Activated naive CD8-positive, alpha-beta T cell treated with anti-CD3 and anti-CD28 coated beads, Interleukin-2, amount 50 U/mL, for 24 hours (primary cell): ENCODE data around the gene PARVA.
A peak's percentile ranks its signal among the peaks of the same experiment; 100 is the strongest.

ENCODE experiments used
- ATAC-seq: fragments of 150-1000 bp; cut with Tn5 transposase; one replicate; pipeline ENCODE4 v1.10.0; 2021
- DNase-seq: peaks from one replicate; pipeline ENCODE4 v3.0.0; 2021
- H3K27ac Mint-ChIP-seq: one replicate; pipeline ENCODE4 v1.8.0; 2021; ENCODE audit warnings: mild to moderate bottlenecking, mixed read lengths
- H3K27me3 Mint-ChIP-seq: one replicate; pipeline ENCODE4 v1.8.0; 2021; ENCODE audit warnings: mixed read lengths
- H3K36me3 Mint-ChIP-seq: one replicate; pipeline ENCODE4 v1.8.0; 2021; ENCODE audit warnings: low read depth, mixed read lengths
- H3K4me1 Mint-ChIP-seq: one replicate; pipeline ENCODE4 v1.8.0; 2021; ENCODE audit warnings: mixed read lengths
- H3K4me3 Mint-ChIP-seq: one replicate; pipeline ENCODE4 v1.8.0; 2021; ENCODE audit warnings: mild to moderate bottlenecking, moderate library complexity, mixed read lengths
- H3K9me3 Mint-ChIP-seq: one replicate; pipeline ENCODE4 v1.8.0; 2021; ENCODE audit warnings: mixed read lengths

PARVA gene

DNA sequence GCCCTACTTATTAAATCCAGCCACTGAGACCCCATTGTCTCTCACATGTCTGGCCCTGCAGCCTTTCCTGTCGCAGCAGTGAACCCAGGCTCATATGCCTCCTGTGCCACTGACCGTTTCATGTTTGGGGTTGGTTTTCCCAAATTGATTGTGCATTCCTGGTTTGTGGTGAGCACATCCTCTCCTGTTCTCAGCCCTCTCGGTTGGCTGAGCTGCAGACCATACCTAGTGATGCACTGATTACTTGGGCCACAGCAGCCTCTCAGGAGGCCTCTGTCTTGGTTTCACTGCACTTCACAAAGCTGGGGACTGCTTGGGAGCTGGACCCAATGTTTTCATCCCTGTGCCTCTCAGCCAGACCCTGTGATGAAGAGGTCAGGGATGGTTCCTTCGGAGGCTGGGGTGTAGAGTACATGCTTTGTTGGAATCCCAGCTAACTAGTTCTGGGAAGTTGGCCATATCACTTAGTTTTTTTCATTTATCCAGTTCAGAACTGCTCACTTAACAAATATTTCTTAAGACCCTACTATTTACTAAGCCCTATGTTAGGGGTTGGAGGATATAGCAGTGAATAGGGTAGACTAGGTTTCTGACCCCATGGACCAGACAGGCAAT, 30.9 kb downstream of the PARVA start:
- H3K4me3 Mint-ChIP-seq: no peak overlapping the region
- H3K36me3 Mint-ChIP-seq: no peaks in the 10 kb centered on the region
- no peak overlapping the region for H3K27ac Mint-ChIP-seq

DNA sequence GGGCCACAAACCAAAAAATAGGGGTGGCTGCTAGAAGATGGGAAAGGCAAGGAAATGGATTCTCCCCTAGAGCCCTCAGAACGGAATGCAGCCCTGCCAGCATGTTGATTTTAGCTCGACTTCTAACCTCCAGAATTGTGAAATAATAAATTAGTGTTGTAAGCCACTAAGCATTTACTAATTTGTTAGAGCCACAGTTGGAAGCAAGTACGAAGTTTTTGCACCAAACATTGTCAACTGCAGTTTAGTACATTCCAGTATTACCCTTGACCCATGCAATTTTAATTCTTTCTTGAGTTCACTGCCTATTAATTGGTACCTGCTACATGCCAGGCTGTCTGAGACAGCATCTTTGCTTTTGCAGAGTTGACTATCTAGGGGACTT, 32.2 kb downstream of the PARVA start:
- Mint-ChIP-seq H3K4me1 (no peaks in the 10 kb centered on the region), H3K27me3 (peaks cover 13% of the 10 kb centered on the region), H3K27ac (no peak overlapping the region), H3K9me3 (no peaks in the 10 kb centered on the region), H3K4me3 (no peak overlapping the region), H3K36me3 (no peaks in the 10 kb centered on the region)
- ATAC-seq (no peak), DNase-seq (no peak)

More for the DNA sequence above, 30.9 kb downstream of the PARVA start:
- ATAC-seq (no peak), DNase-seq (no peak)
- H3K27me3 Mint-ChIP-seq: peaks cover 13% of the 10 kb centered on the region
- no peaks in the 10 kb centered on the region for H3K9me3 Mint-ChIP-seq
- H3K4me1 Mint-ChIP-seq: no peaks in the 10 kb centered on the region

DNA sequence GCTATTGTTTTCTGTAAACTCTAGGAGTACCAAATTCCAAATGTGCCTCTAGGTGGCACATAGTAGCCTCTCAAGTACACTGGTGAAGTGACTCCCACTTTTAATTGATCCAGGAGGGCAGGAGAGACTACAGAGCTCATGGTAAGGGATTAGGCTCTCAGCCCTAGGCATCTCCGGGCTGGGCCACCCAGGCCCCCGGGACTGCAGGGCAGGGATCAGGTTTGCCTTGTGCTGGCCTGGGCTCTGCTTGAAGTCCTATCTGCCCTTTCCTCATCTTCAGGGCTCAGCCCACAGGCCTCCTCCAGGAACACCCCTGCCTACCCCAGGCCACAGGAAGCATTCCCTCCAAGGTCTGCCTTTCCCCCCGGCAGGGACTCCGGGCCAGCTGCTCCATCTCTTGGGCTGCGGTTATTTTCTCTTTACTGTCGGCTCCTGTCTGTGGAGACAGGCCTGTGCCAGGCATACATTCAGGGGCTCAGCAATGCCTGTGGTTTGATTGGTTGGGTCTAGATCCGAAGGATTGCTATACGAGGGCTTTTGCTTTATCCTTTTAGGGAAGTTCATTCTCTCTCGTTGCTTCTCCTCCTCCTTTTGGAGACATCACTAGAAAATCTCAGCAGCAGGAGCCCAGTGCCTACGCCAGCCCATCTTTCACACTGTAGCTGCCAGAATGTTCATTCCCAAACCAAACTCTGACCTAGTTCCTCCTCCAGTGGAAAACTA, 32.8 kb downstream of the PARVA start:
- DNase-seq: no peak
- H3K4me1 Mint-ChIP-seq: no peaks in the 10 kb centered on the region
- no peak for ATAC-seq
- H3K27ac Mint-ChIP-seq: no peak overlapping the region
- no peaks in the 10 kb centered on the region for H3K36me3 Mint-ChIP-seq
- peaks cover 13% of the 10 kb centered on the region for H3K27me3 Mint-ChIP-seq
- H3K4me3 Mint-ChIP-seq: no peak overlapping the region
- no peaks in the 10 kb centered on the region for H3K9me3 Mint-ChIP-seq

DNA sequence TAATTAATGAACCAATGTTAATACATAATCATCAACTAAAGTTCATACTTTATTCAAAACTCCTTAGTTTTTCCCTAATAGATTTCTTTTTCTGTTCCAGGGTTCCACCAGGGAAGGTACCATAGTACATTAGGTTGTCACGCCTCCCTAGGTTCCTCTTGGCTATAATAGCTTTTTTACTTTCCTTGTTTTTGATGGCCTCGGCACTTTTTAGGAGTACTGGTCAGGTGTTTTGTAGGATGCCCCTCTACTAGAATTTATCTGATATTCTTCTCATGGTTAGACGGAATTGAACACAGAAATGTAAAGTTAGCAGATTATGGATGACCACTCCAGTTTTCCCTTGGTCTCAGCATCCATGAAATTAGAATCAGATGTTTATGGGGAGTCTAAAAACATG, 34.0 kb downstream of the PARVA start:
- no peaks in the 10 kb centered on the region for H3K9me3 Mint-ChIP-seq
- H3K27me3 Mint-ChIP-seq: peaks cover 11% of the 10 kb centered on the region
- ATAC-seq: no peak
- no peak for DNase-seq
- H3K4me3 Mint-ChIP-seq: no peak overlapping the region
- H3K4me1 Mint-ChIP-seq: no peaks in the 10 kb centered on the region
- no peak overlapping the region for H3K27ac Mint-ChIP-seq
- no peaks in the 10 kb centered on the region for H3K36me3 Mint-ChIP-seq

DNA sequence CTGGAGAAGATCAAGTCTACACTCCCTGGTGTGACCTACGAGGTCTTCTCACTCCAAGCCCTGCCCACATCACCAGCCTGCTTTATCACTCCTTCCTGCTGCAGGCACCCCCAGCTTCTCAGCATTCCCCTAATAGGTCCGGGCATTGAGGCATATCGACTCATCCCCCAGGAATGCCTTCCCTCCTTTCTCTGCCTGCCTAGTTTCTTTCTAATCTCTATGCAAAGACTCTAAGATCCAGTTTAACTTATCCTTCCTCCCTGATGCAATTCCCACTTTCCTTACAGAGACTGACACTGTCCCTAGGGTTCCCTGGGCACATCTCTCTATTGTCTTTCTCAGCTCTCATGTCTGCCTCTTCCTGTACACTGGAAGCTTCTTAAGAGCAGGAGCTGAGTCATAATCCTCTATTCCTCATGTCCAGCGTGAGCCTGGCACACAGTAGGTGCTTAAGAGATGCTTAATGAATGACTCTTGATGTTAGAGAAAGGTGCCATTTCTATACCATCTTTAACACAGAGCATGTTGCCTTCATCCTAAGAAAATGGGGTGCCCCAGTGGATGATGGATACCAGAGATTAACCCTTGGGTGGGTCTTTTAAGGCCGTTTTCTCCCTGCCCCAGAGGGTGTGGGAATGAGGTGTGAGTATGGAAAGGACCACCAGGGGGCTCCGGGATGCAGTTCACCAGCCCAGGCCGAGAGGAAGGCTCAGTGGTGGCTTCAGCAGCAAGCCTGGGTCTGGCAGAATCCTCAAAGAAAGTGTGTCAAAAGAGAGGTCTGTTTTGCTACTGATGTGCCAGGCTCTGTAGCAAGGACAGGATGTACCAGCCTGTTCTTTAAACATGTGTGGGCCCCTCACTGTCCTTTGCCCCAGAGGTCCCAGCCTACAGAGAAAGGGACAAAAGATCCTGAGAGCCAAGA, 34.7 kb downstream of the PARVA start:
- H3K4me3 Mint-ChIP-seq: no peak overlapping the region

DNA sequence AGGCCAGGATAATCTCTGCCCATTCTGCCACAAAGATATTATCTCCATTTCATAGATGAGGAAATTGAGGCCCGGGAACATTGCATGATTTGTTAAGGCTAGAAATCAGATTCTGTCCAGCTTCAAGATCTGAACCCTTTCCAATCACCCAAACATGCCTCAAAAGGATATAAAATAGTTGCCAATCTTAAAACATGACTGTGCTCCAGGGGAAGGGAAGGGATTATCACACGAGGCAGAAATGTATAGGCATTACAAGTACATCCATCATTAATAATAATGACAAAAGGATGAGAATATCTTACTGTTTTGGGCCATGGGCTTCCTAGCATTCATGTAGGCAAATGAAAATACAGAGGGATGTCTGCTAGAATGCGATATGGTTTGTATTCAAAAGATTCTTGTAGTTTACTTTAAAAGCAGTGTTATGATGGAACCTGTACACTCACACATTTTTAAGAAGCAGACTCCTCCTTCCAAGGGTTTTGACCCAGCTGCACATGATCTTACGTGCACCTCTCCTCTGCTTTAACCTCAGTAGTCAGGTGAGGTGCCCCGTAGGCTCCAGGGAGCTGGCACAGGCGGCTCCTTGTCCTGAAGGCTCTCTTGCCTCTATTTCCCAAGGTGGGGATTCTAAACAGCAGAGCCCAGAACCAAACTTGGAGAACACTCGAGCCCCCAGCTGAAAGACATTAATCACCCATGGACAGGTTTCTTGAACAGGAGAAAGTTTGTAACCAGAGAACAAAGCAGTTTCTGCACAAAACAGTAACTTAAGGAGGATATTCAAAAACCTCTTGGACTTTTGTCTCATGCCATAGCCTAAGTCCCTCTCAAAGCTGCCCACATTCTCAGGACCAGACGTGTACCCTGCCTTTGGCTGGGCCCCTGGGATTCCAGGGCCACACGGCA, 36.0 kb downstream of the PARVA start:
- DNase-seq (no peak), ATAC-seq (no peak)
- H3K9me3 Mint-ChIP-seq: no peaks in the 10 kb centered on the region
- no peaks in the 10 kb centered on the region for H3K36me3 Mint-ChIP-seq
- no peaks in the 10 kb centered on the region for H3K4me1 Mint-ChIP-seq
- no peak overlapping the region for H3K4me3 Mint-ChIP-seq
- peaks cover 11% of the 10 kb centered on the region for H3K27me3 Mint-ChIP-seq
- H3K27ac Mint-ChIP-seq: no peak overlapping the region

More for the DNA sequence above, 34.7 kb downstream of the PARVA start:
- Mint-ChIP-seq H3K36me3 (no peaks in the 10 kb centered on the region), H3K4me1 (no peaks in the 10 kb centered on the region), H3K27me3 (peaks cover 11% of the 10 kb centered on the region), H3K9me3 (no peaks in the 10 kb centered on the region), H3K27ac (no peak overlapping the region)
- ATAC-seq (peak; percentile 54), DNase-seq (peak; percentile 37)

DNA sequence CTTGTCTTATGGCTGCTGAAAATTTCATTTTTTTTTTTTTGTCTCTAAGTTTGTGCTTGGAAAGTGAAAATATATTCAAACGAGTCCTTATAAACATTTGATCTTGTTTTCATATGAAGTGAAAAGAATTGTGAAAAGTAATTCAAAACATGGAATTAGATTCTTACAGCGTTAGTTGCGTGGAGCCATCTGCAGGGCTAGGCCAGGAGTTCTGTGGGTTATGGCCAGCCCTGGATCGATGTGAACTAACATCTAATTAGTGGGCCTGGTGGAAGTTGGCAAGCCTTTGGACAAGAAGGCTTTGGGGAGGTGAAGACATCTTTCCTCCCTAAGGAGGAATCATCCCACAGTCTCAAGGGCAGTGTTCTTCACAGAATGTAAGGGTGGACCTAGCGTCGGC, 37.2 kb downstream of the PARVA start:
- ATAC-seq (no peak), DNase-seq (no peak)
- H3K27ac Mint-ChIP-seq: no peak overlapping the region
- no peaks in the 10 kb centered on the region for H3K36me3 Mint-ChIP-seq
- H3K27me3 Mint-ChIP-seq: peaks cover 11% of the 10 kb centered on the region
- H3K4me1 Mint-ChIP-seq: no peaks in the 10 kb centered on the region
- no peaks in the 10 kb centered on the region for H3K9me3 Mint-ChIP-seq
- no peak overlapping the region for H3K4me3 Mint-ChIP-seq

DNA sequence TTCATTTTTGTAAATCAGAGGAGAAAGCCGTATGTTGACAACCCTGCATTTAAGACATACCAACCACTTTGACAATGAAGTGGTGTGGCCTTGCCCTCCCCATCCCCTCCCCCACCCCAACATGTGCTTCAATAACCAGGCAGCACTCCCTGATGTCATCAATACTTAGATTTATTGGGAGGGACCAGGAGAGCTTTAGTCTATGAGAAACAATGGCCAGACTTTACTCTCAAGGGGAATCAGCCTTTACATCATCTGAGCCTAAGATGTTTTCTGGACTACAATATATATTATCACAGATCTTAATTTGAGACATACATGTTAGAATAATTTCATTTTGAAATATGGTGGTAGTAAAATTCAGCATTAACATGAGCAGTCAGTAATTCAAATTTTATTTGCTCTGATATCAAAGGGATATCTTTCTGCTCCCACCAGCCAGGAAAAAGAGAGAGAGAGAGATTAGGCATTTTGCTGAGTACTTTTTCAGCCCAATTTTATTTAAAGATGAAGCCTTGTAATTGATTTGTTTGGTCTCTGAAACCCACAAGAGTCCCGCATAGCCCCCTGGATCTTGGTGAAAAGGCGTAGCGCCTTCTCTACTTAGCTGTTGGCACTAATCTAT, 38.1 kb downstream of the PARVA start:
- Mint-ChIP-seq H3K4me1 (no peaks in the 10 kb centered on the region), H3K27me3 (peaks cover 11% of the 10 kb centered on the region), H3K36me3 (no peaks in the 10 kb centered on the region), H3K27ac (no peak overlapping the region), H3K4me3 (no peak overlapping the region), H3K9me3 (no peaks in the 10 kb centered on the region)
- no peak for DNase-seq
- no peak for ATAC-seq

DNA sequence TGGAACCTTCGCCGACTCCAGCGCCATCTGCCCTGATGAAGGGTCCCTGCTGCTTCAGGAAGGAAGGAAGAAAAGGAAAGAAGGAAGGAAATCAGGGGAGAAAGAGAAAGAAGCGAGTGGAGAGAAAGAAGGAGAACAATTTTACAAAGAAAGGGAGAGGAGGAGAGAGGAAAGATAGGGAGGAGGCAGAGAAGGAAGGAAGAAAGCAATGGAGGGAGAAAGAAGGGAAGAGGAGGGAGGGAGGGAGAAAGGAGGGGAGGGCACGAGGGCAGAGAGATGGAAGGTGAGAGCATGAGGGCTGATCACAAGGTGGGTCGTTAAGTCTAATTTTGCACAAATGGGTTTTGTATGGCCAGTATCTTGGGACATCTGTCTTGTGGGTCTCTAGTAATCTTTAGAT, 39.2 kb downstream of the PARVA start:
- Mint-ChIP-seq H3K27me3 (peaks cover 8% of the 10 kb centered on the region), H3K9me3 (no peaks in the 10 kb centered on the region), H3K27ac (no peak overlapping the region), H3K4me3 (no peak overlapping the region), H3K36me3 (no peaks in the 10 kb centered on the region), H3K4me1 (no peaks in the 10 kb centered on the region)
- DNase-seq: no peak
- ATAC-seq: no peak

DNA sequence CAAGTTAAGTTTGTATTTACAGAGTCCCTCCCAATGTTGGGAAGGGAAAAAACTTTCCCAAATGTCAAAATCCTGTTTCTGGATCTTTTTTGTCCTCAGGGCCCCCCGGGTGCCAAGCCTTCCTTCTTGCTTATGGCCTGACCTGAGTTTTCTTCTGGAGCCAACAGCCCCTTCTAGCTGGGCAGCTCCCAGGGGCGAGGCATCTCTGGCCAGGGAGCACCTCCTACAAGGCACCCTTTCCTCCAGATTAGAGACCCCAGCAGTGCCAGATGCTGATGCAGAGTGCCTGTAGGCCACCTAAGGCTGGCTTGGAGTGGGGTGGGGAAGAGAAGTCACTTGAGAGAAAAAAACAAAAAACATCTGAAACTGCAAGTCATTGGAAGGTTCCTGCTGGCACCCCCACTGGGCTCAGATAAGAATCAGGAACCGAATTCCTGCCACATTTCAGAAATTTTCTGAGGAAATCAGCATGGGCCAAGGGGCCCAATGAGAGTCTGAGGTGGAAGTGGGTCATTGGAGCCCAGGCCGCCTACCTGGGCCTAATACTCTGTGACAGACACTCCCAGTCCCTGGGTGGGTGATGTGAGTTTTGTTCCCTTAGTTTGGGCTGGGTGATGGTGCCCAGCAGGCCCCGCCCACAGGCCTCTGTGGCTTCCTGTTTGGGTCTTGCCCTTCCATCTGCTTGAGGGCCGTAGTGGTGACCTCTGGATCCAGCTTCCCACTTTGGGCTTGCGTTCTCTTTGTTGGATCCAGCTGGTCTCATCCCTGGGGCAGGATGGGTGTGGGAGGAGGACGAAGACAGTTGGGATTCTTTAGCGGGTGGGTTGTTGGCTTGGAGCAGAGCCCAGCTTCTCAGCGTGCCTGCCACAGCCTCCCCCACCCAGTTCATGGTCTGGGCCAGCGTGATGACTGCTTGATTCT, 40.6 kb downstream of the PARVA start:
- ATAC-seq (no peak), DNase-seq (no peak)
- no peaks in the 10 kb centered on the region for H3K36me3 Mint-ChIP-seq
- no peak overlapping the region for H3K27ac Mint-ChIP-seq
- H3K4me3 Mint-ChIP-seq: no peak overlapping the region
- H3K9me3 Mint-ChIP-seq: no peaks in the 10 kb centered on the region
- no peaks in the 10 kb centered on the region for H3K4me1 Mint-ChIP-seq
- H3K27me3 Mint-ChIP-seq: no peaks in the 10 kb centered on the region

DNA sequence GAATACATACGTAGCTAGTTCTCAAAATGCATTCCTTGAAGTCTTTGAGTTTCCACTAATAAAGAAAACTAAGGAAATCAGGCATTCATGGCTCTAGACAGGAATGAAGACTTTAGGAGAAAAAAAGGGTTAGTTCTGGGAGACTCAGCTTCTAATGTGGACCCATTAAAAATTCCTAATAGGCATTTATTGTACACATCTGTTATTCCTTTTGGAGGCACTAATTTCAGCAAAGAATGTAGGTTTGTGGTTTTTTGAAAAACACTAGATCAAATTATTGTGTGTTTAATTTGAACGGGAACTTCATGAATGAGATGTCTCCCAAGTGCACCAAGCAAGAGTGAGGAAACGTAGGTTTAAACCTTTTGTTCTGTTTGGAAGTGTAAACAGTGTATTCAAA, 42.7 kb downstream of the PARVA start:
- Mint-ChIP-seq H3K4me1 (no peaks in the 10 kb centered on the region), H3K27me3 (no peaks in the 10 kb centered on the region), H3K9me3 (no peaks in the 10 kb centered on the region), H3K4me3 (no peak overlapping the region), H3K36me3 (no peaks in the 10 kb centered on the region), H3K27ac (no peak overlapping the region)
- no peak for DNase-seq
- ATAC-seq: no peak

DNA sequence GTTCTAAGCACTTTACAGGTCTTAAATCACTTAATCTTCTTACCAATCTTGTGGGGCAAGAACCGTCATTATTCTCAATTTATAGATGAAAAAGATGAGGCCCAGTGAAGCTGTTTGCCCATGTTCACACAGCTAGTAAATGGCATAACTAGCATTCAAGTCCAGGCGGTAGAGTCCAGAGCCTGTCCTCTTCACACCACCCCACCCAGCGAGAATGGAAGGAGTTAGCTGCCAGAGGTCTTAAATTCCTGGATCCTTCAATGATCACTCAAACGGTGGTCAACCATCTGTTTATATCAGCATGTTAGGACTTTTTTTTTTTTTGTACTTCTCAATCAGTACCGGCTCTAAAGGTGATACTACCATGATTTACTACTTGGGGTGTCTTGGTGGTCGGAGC, 43.3 kb downstream of the PARVA start:
- no peaks in the 10 kb centered on the region for H3K4me1 Mint-ChIP-seq

DNA sequence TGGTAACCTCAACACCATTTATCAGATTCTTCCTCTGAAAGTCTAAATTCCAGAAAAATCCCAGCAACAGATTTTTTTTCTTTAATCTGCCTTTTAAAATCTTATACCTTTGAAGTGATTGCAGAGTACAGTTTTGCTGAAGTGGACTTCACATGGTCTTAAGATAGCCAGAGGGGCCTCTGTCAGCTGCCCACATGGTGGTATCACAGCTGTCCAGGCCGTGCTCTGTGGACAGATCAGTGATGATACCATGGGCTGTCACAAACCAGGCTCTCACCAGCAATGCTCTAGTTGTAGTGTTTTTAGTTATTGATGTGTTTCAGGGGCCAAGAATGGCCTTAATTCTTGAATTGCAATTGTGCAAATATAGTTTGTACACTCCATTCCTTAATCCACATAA, 44.0 kb downstream of the PARVA start:
- Mint-ChIP-seq H3K9me3 (no peaks in the 10 kb centered on the region), H3K27ac (no peak overlapping the region), H3K4me3 (no peak overlapping the region), H3K4me1 (no peaks in the 10 kb centered on the region), H3K27me3 (peaks cover 3% of the 10 kb centered on the region), H3K36me3 (no peaks in the 10 kb centered on the region)
- no peak for DNase-seq
- ATAC-seq: no peak

More for the DNA sequence above, 43.3 kb downstream of the PARVA start:
- Mint-ChIP-seq H3K27ac (no peak overlapping the region), H3K4me3 (no peak overlapping the region), H3K9me3 (no peaks in the 10 kb centered on the region), H3K27me3 (peaks cover 3% of the 10 kb centered on the region), H3K36me3 (no peaks in the 10 kb centered on the region)
- ATAC-seq (no peak), DNase-seq (no peak)
